Activated T-cell treated with anti-CD3 and anti-CD28 coated beads for 4 hours (primary cell): ENCODE results near the gene CFLAR.

Experiments used
- DNase-seq: peaks from one replicate; pipeline ENCODE4 v3.0.0-alpha.2; 2020

The CFLAR gene

DNA sequence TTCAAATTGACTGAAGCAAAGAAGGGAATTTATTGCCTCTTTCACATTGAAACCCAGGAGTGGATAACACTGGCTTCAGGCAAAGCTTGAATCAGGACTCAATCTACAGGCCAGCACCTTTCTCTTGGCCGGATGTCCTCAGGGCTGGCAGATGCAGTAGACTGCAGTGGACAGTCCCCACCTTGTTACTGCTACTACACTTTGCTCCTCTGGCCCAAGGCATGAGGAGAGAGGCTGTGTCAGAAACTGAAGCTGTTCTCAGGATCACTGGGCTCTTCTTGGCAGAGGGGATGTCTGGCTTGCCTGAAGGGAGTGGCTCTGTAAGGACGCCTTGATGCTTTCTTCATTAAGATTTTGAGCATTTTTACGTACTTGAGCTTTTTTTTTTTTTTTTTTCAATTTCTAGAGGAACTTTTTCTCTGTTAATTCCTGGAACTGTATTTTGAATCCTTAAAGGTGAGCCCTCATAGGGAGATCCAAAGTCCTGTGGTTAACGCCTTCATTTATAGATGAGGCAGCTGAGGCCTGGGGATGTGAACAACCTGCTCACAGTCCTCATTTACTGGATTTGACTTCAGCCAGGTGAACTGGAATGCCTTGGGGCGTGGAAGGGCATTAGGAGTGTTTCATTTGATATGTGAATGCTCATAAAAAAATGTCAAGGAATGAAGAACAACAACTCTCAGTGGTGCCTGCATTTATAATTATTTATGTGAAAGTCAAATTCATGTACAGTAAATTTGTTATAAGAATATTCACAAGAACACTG lies 103.5 kb downstream of the CFLAR start:
- no peak for DNase-seq

- DNase-seq: no peak
These were observed 104.2 kb downstream of the CFLAR start for GRCh38 chr2:201220102-201220570.

GRCh38 chr2:201223089-201224073 lies 107.4 kb downstream of the CFLAR start:
- no peak for DNase-seq
